Mesenchymal stem cell (in vitro differentiated cells and primary cell): ENCODE measurements around the gene PRR36.

Experiments
- DNase-seq: peaks from one replicate; pipeline ENCODE4 v3.0.0-alpha.2; 2013
- H2AFZ ChIP-seq: one replicate; pipeline ENCODE4 v1.6.1; 2013; ENCODE audit warnings: low read depth, mild to moderate bottlenecking, control low read depth, inconsistent platforms, low read length, moderate library complexity
- H2AK5ac ChIP-seq: 2 replicates; pipeline ENCODE4 v1.6.1; 2013; ENCODE audit warnings: low read length, moderate library complexity, mild to moderate bottlenecking, inconsistent platforms; ENCODE audit not compliant: severe bottlenecking
- H2BK120ac ChIP-seq: one replicate; pipeline ENCODE4 v1.6.1; 2013; ENCODE audit warnings: low read depth, mild to moderate bottlenecking, inconsistent platforms, low read length, moderate library complexity
- H2BK12ac ChIP-seq, 2 experiments: one replicate each; pipeline ENCODE4 v1.6.1; 2013; ENCODE audit warnings: inconsistent platforms in 2 of 2, low read length in 2 of 2, mild to moderate bottlenecking in 2 of 2, moderate library complexity in 2 of 2, control low read depth in 1 of 2
- H2BK15ac ChIP-seq: one replicate; pipeline ENCODE4 v1.6.1; 2013; ENCODE audit warnings: mild to moderate bottlenecking, low read depth, inconsistent platforms; ENCODE audit not compliant: poor library complexity, severe bottlenecking
- H2BK5ac ChIP-seq: 2 replicates; pipeline ENCODE4 v1.6.1; 2013; ENCODE audit warnings: low read depth, mild to moderate bottlenecking, low read length, control low read depth, inconsistent platforms; ENCODE audit not compliant: poor library complexity, severe bottlenecking
- H3K14ac ChIP-seq, 2 experiments: one replicate each; pipeline ENCODE4 v1.6.1; 2013; ENCODE audit warnings: inconsistent platforms in 2 of 2, low read length in 2 of 2, control low read depth in 1 of 2, mild to moderate bottlenecking in 1 of 2, moderate library complexity in 1 of 2
- H3K18ac ChIP-seq, 2 experiments: one replicate each; pipeline ENCODE4 v1.6.1; 2013; ENCODE audit warnings: inconsistent platforms in 2 of 2, low read length in 2 of 2, control low read depth in 1 of 2, low read depth in 1 of 2, mild to moderate bottlenecking in 1 of 2
- H3K23ac ChIP-seq, 2 experiments: one replicate each; pipeline ENCODE4 v1.6.1; 2013; ENCODE audit warnings: inconsistent platforms in 2 of 2, low read length in 2 of 2, mild to moderate bottlenecking in 2 of 2, moderate library complexity in 2 of 2, control low read depth in 1 of 2
- H3K27ac ChIP-seq: 2 replicates; pipeline ENCODE4 v1.5.1; 2013; ENCODE audit warnings: mild to moderate bottlenecking, moderate library complexity, low read length, control low read depth, inconsistent platforms; ENCODE audit not compliant: poor library complexity, severe bottlenecking
- H3K27me3 ChIP-seq, 2 experiments: 2 replicates each; pipeline versions ENCODE4 v1.6.1 to v1.7.0; 2013; ENCODE audit warnings: low read length in 2 of 2, mild to moderate bottlenecking in 2 of 2, moderate library complexity in 2 of 2, control low read depth in 1 of 2, inconsistent platforms in 1 of 2; ENCODE audit not compliant: control insufficient read depth in 1 of 2, insufficient read depth in 1 of 2
- H3K36me3 ChIP-seq, 2 experiments: 2 replicates each; pipeline versions ENCODE4 v1.6.1 to v1.7.0; 2013; ENCODE audit warnings: low read length in 2 of 2, control low read depth in 1 of 2, inconsistent platforms in 1 of 2, low read depth in 1 of 2, mild to moderate bottlenecking in 1 of 2; ENCODE audit not compliant: insufficient read depth in 2 of 2, control insufficient read depth in 1 of 2
- H3K4ac ChIP-seq, 2 experiments: one replicate each; pipeline ENCODE4 v1.6.1; 2013; ENCODE audit warnings: inconsistent platforms in 2 of 2, low read length in 2 of 2, mild to moderate bottlenecking in 2 of 2, moderate library complexity in 2 of 2, control low read depth in 1 of 2, low read depth in 1 of 2
- H3K4me1 ChIP-seq: 2 replicates; pipeline ENCODE4 v1.6.1; 2013; ENCODE audit warnings: low read depth, low read length, control low read depth; ENCODE audit not compliant: control insufficient read depth, insufficient read depth
- H3K4me2 ChIP-seq: 2 replicates; pipeline ENCODE4 v1.6.1; 2013; ENCODE audit warnings: low read length, mild to moderate bottlenecking, inconsistent platforms; ENCODE audit not compliant: poor library complexity, severe bottlenecking
- H3K4me3 ChIP-seq, 2 experiments: 2 replicates each; pipeline versions ENCODE4 v1.5.1 to v1.7.0; 2013; ENCODE audit warnings: low read length in 2 of 2, mild to moderate bottlenecking in 2 of 2, control low read depth in 1 of 2, low read depth in 1 of 2; ENCODE audit not compliant: insufficient read depth in 1 of 2
- H3K79me1 ChIP-seq: replicated peaks from 2 replicates; pipeline ENCODE4 v1.6.1; 2013; ENCODE audit warnings: mild to moderate bottlenecking, control low read depth, low read length, inconsistent platforms; ENCODE audit not compliant: poor library complexity, severe bottlenecking
- H3K9ac ChIP-seq: 2 replicates; pipeline ENCODE4 v1.7.0; 2013; ENCODE audit warnings: mild to moderate bottlenecking, low read length, moderate library complexity
- H3K9me3 ChIP-seq: 2 replicates; pipeline ENCODE4 v1.7.0; 2013; ENCODE audit warnings: mild to moderate bottlenecking, low read length; ENCODE audit not compliant: control insufficient read depth
- H4K8ac ChIP-seq: one replicate; pipeline ENCODE4 v1.6.1; 2013; ENCODE audit warnings: inconsistent platforms, mild to moderate bottlenecking, low read length, moderate library complexity
- H4K91ac ChIP-seq: one replicate; pipeline ENCODE4 v1.6.1; 2013; ENCODE audit warnings: mild to moderate bottlenecking, low read length, inconsistent platforms
- WGBS: methylation state at CpG from one replicate; pipeline ENCODE4 v1.1.7; 2013; ENCODE audit warnings: mixed read lengths; 5-methylcytosine and 5-hydroxymethylcytosine counted together

The PRR36 gene

DNA sequence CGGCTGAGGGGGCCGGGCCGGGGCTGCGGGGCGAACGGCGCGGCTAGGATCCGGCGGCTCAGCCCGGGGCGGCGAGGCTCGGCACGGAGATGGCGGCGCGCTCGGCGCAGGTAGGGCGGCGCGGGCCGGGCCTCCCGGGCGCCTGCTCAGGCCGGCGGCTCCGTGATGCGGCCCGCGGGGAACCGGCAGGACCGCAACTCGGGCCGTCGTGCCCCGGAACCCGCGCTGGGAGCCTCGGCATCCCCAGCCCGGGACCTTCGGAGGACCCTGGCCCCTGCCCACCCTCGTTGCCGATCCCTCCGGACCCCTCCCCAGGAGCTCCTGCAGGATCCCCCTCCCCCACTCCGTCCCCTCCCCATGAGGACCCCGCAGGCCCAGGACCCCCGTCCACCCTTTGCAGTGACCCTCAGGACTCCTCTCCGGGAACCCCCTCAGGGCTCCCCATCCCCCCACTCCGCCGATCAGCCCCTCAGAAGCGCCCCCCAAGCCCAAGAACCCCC lies 43.9 kb downstream of the PRR36 start:
- WGBS, result 10% methylated on average over 13 of the region's 53 CpGs

DNA sequence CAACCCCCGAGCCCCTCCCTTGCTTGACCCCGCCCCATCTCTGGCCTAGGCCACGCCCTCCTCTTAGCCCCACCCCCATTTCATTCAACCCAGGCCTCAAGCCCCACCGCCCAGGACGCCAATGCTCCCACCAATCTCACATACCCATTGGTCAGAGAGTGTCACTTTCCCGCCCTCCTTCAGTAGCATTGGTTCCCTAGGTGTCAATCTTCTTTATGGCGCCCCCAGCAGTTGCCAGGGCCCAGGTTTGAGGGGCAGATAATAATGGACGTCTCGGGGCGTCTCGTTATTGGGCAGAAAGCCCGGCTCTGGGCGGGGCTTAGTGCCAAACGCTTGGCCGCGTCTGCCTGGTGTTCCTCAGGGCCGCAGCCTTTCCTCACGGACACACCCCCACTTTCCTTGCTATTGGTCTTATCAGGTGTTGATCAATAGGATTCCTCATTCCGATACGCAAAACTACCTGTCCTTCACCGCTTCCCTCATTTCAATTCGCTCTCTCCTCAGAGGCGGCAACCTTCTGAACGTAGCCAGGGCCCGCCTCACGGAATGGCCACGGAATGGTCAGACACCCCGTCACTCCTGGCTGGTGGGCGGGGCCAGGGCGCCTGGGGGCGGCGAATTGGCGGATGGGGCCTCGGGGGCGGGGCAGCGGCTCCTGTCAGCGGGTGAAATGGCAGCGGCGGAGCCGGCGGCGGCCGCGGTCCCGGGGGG lies 44.5 kb downstream of the PRR36 start, which contains the start of gene EVI5L:
EVI5L (plus strand) TSS at position 658 of the 711 bp plus-strand sequence. CDS start 16,325 bp downstream, outside the sequence.
- Histone ChIP-seq H3K23ac (no peak within 1 kb of the TSS), H2BK15ac (no peak within 1 kb of the TSS), H2AK5ac (no peak within 1 kb of the TSS), H3K4me1 (peaks cover 26% of the 10 kb centered on the region), H2AFZ (peak within 1 kb of the TSS; percentile 90), H3K18ac (peak within 1 kb of the TSS; percentile 41 to 62), H4K91ac (no peak within 1 kb of the TSS), H3K9me3 (no peaks in the 10 kb centered on the region), H2BK12ac (peak within 1 kb of the TSS in 1 of 2 experiments; percentile 57), H3K36me3 (peaks cover 0 to 5% of the 10 kb centered on the region in 2 experiments), H3K9ac (peak within 1 kb of the TSS; percentile 73), H3K27ac (no peak within 1 kb of the TSS), H3K14ac (peak within 1 kb of the TSS in 1 of 2 experiments; percentile 62), H3K27me3 (peaks cover 0 to 17% of the 10 kb centered on the region in 2 experiments), H3K4me3 (peak within 1 kb of the TSS; percentile 72 to 85), H3K4ac (peak within 1 kb of the TSS in 1 of 2 experiments; percentile 33), H3K4me2 (peak within 1 kb of the TSS; percentile 77), H3K79me1 (peaks cover 19% of the 10 kb centered on the region), H2BK5ac (no peak within 1 kb of the TSS), H4K8ac (peak within 1 kb of the TSS; percentile 55), H2BK120ac (no peak within 1 kb of the TSS)
- DNase-seq, result peak; percentile 100
- 1% methylated on average over 27 of the region's 45 CpGs for WGBS

More for the DNA sequence above, 43.9 kb downstream of the PRR36 start:
- Histone ChIP-seq H2BK15ac (no peak overlapping the region), H3K36me3 (peaks cover 0 to 5% of the 10 kb centered on the region in 2 experiments), H3K4me3 (peak overlapping the region; percentile 72 to 85), H3K4me1 (peaks cover 26% of the 10 kb centered on the region), H3K18ac (peak overlapping the region; percentile 41 to 62), H4K91ac (no peak overlapping the region), H3K9me3 (no peaks in the 10 kb centered on the region), H3K4ac (peak overlapping the region in 1 of 2 experiments; percentile 26), H3K23ac (no peak overlapping the region), H4K8ac (no peak overlapping the region), H2AFZ (no peak overlapping the region), H3K14ac (peak overlapping the region in 1 of 2 experiments; percentile 62), H2BK12ac (no peak overlapping the region), H2AK5ac (no peak overlapping the region), H3K27me3 (peaks cover 0 to 17% of the 10 kb centered on the region in 2 experiments), H2BK5ac (no peak overlapping the region), H3K4me2 (peak overlapping the region; percentile 77), H3K9ac (peak overlapping the region; percentile 73), H3K79me1 (peaks cover 19% of the 10 kb centered on the region), H3K27ac (no peak overlapping the region), H2BK120ac (no peak overlapping the region)
- no peak for DNase-seq

DNA sequence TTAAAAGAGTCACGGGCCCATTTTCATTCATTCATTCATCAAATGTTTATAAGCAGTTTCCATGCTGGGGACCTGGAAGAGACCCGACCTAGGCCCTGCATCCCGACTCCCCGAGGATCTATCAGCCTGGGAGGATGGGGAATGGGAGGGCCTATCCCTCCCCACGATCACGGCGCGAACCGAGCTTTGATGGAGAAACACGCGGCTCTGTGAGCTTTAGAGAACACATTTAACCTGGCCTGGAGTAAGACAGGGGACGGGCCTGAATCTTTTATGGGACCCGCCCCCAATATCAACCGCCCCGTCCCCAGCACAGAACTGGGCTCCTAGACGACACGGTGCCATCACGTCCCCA lies 45.0 kb downstream of the PRR36 start:
- Histone ChIP-seq H4K8ac (peak overlapping the region; percentile 55), H3K23ac (no peak overlapping the region), H2AK5ac (no peak overlapping the region), H2BK120ac (no peak overlapping the region), H3K4ac (no peak overlapping the region), H3K79me1 (peaks cover 16% of the 10 kb centered on the region), H3K36me3 (peaks cover 0 to 5% of the 10 kb centered on the region in 2 experiments), H2BK12ac (peak overlapping the region in 1 of 2 experiments; percentile 7), H3K4me1 (peaks cover 26% of the 10 kb centered on the region), H3K9ac (no peak overlapping the region), H3K18ac (peak overlapping the region in 1 of 2 experiments; percentile 9), H3K4me3 (peak overlapping the region in 1 of 2 experiments; percentile 67), H3K27ac (no peak overlapping the region), H3K4me2 (peak overlapping the region; percentile 65), H3K14ac (no peak overlapping the region), H2AFZ (peak overlapping the region; percentile 90), H2BK5ac (no peak overlapping the region), H3K27me3 (peaks cover 0 to 17% of the 10 kb centered on the region in 2 experiments), H4K91ac (no peak overlapping the region), H3K9me3 (no peaks in the 10 kb centered on the region), H2BK15ac (no peak overlapping the region)
- WGBS, result 5% methylated on average over 17 of the region's 18 CpGs
- DNase-seq, result no peak

DNA sequence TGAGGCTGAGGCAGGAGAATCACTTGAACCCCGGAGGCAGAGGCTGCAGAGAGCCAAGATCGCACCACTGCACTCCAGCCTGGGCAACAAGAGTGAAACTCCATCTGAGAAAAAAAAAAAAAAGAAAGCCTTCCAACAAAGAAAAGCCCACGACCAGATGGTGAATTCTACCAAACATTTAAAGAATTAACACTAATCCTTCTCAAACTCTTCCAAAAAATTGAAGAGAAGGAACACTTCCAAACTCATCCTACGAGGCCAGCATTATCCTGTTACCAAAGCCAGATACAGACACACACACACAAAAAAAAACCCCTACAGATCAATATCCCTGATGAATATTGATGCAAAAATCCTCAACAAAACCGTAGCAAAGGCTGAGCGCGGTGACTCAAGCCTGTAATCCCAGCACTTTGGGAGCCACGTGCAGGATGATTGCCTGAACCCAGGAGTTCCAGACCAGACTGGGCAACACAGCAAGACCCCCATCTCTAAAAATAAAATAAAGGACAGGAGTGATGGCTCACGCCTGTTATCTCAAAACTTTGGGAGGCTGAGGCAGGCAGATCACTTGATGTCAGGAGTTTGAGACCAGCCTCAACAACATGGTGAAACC lies 50.4 kb downstream of the PRR36 start:
- no peak for DNase-seq
- no peak overlapping the region for H2AK5ac ChIP-seq
- H4K91ac ChIP-seq, result no peak overlapping the region
- no peak overlapping the region for H3K14ac ChIP-seq
- H3K4me1 ChIP-seq, result no peaks in the 10 kb centered on the region
- H3K4ac ChIP-seq, result no peak overlapping the region
- peak overlapping the region; percentile 15 for H3K9ac ChIP-seq
- H3K36me3 ChIP-seq, result no peaks in the 10 kb centered on the region
- no peak overlapping the region for H3K27ac ChIP-seq
- H3K27me3 ChIP-seq, result peaks cover 7 to 35% of the 10 kb centered on the region in 2 experiments
- no peak overlapping the region for H3K18ac ChIP-seq
- H2BK15ac ChIP-seq, result no peak overlapping the region
- H3K4me3 ChIP-seq, result no peak overlapping the region
- no peak overlapping the region for H2BK12ac ChIP-seq
- H3K4me2 ChIP-seq, result no peak overlapping the region
- 81% methylated on average over 9 of the region's 9 CpGs for WGBS
- H3K23ac ChIP-seq, result no peak overlapping the region
- H4K8ac ChIP-seq, result no peak overlapping the region
- peaks cover 3% of the 10 kb centered on the region for H3K9me3 ChIP-seq
- H3K79me1 ChIP-seq, result no peaks in the 10 kb centered on the region
- H2BK120ac ChIP-seq, result no peak overlapping the region
- H2BK5ac ChIP-seq, result no peak overlapping the region
- H2AFZ ChIP-seq, result no peak overlapping the region
